HG03159 (cell line): ENCODE results near the gene IL18BP.

Experiments used
- ATAC-seq: cut with Tn5 transposase; IDR thresholded peaks from one replicate; pipeline ENCODE4 v1.9.1; 2021; ENCODE audit warnings: mild to moderate bottlenecking, moderate library complexity; ENCODE audit not compliant: unreplicated experiment

Gene IL18BP

GRCh38 chr11:71998649-71999310, at the start of gene IL18BP:
TSS of gene IL18BP (plus strand) at chr11:71998909. CDS start at chr11:71999985, 1,076 bp downstream.
- no peak for ATAC-seq

GRCh38 chr11:71949034-71949433, 49.7 kb upstream of the IL18BP start:
- ATAC-seq = no peak

GRCh38 chr11:71951741-71952310, 46.9 kb upstream of the IL18BP start:
- no peak for ATAC-seq

GRCh38 chr11:71955898-71956456, 42.7 kb upstream of the IL18BP start:
- no peak for ATAC-seq

GRCh38 chr11:71962428-71963038, 36.2 kb upstream of the IL18BP start:
- ATAC-seq = no peak

- no peak for ATAC-seq
Observed at GRCh38 chr11:71963468-71963867, 35.2 kb upstream of the IL18BP start.

GRCh38 chr11:71964641-71965040, 34.1 kb upstream of the IL18BP start:
- ATAC-seq = no peak

GRCh38 chr11:71971680-71972079, 27.0 kb upstream of the IL18BP start:
- no peak for ATAC-seq

- no peak for ATAC-seq
Observed at GRCh38 chr11:71976551-71976950, 22.2 kb upstream of the IL18BP start.

- ATAC-seq = no peak
Observed at GRCh38 chr11:71977090-71977489, 21.6 kb upstream of the IL18BP start.

GRCh38 chr11:71977743-71978418, 20.8 kb upstream of the IL18BP start:
- no peak for ATAC-seq

GRCh38 chr11:71979094-71979493, 19.6 kb upstream of the IL18BP start:
- ATAC-seq = no peak

GRCh38 chr11:71979602-71980001, 19.1 kb upstream of the IL18BP start:
- no peak for ATAC-seq

- ATAC-seq = no peak
Observed at GRCh38 chr11:71986131-71986530, 12.6 kb upstream of the IL18BP start.

- ATAC-seq = no peak
Observed at GRCh38 chr11:71987521-71987920, 11.2 kb upstream of the IL18BP start.

- ATAC-seq = no peak
Observed at GRCh38 chr11:71988050-71988449, 10.7 kb upstream of the IL18BP start.

- no peak for ATAC-seq
Observed at GRCh38 chr11:71990701-71991100, 8.0 kb upstream of the IL18BP start.

- peak; percentile 65 for ATAC-seq
Observed at GRCh38 chr11:71991494-71991893, 7.2 kb upstream of the IL18BP start.

- ATAC-seq = no peak
Observed at GRCh38 chr11:71992136-71992730, 6.5 kb upstream of the IL18BP start.

GRCh38 chr11:71994786-71995185, 3.9 kb upstream of the IL18BP start:
- ATAC-seq = no peak

GRCh38 chr11:71995726-71996291, 2.9 kb upstream of the IL18BP start:
- no peak for ATAC-seq
